Loucy (cell line): Measurements from ENCODE around the gene FBLL1.

Source experiments
- H2AFZ ChIP-seq: fragments of 200-600 bp; sonication (generic); 2 replicates; pipeline ENCODE4 v1.6.0; 2016; ENCODE audit warnings: antibody characterized with exemption, mild to moderate bottlenecking, low read length, moderate library complexity
- H3F3A ChIP-seq: fragments of 200-600 bp; 2 replicates; pipeline ENCODE4 v1.6.0; 2016; ENCODE audit warnings: antibody characterized with exemption, low read depth, mild to moderate bottlenecking
- H3K27me3 ChIP-seq: fragments of 200-600 bp; sonication (generic); 2 replicates; pipeline ENCODE4 v1.6.1; 2014; ENCODE audit warnings: low read length, mild to moderate bottlenecking; ENCODE audit not compliant: insufficient read depth, poor library complexity, severe bottlenecking
- H3K36me3 ChIP-seq: fragments of 200-600 bp; sonication (generic); 2 replicates; pipeline ENCODE4 v1.6.1; 2016; ENCODE audit warnings: low read length; ENCODE audit not compliant: insufficient read depth
- H3K4me1 ChIP-seq: fragments of 200-600 bp; sonication (generic); 2 replicates; pipeline ENCODE4 v1.5.1; 2014; ENCODE audit warnings: low read length, mild to moderate bottlenecking; ENCODE audit not compliant: insufficient read depth, poor library complexity, severe bottlenecking
- H3K4me2 ChIP-seq: fragments of 200-600 bp; sonication (generic); 2 replicates; pipeline ENCODE4 v1.6.0; 2014; ENCODE audit warnings: antibody characterized with exemption, low read length, low read depth, mild to moderate bottlenecking; ENCODE audit not compliant: poor library complexity, severe bottlenecking
- H3K4me3 ChIP-seq: fragments of 200-600 bp; sonication (generic); 2 replicates; pipeline ENCODE4 v1.5.1; 2014; ENCODE audit warnings: low read length, mild to moderate bottlenecking, mixed read lengths; ENCODE audit not compliant: poor library complexity, severe bottlenecking
- H3K79me2 ChIP-seq: fragments of 200-600 bp; sonication (generic); 2 replicates; pipeline ENCODE4 v1.6.1; 2014; ENCODE audit warnings: low read length; ENCODE audit not compliant: insufficient read depth
- H3K9ac ChIP-seq: fragments of 200-600 bp; sonication (generic); 2 replicates; pipeline ENCODE4 v1.6.0; 2014; ENCODE audit warnings: mild to moderate bottlenecking, low read depth, low read length, moderate library complexity; ENCODE audit not compliant: poor library complexity, severe bottlenecking
- H3K9me2 ChIP-seq: fragments of 200-600 bp; sonication (generic); replicated peaks from 2 replicates; pipeline ENCODE4 v1.6.1; 2016; ENCODE audit warnings: low read depth, low read length, mixed read lengths
- H3K9me3 ChIP-seq: fragments of 200-600 bp; sonication (generic); 2 replicates; pipeline ENCODE4 v1.6.1; 2014; ENCODE audit warnings: mild to moderate bottlenecking, antibody characterized with exemption, low read length, low read depth; ENCODE audit not compliant: insufficient read depth
- H4K20me1 ChIP-seq: fragments of 200-600 bp; sonication (generic); 2 replicates; pipeline ENCODE4 v1.6.0; 2014; ENCODE audit warnings: antibody characterized with exemption, low read length, mild to moderate bottlenecking; ENCODE audit not compliant: insufficient read depth, poor library complexity, severe bottlenecking
- CTCF ChIP-seq: fragments of 200-600 bp; sonication (generic); conservative IDR thresholded peaks from 2 replicates; pipeline ENCODE4 v1.5.1; 2014; ENCODE audit warnings: mild to moderate bottlenecking, antibody characterized with exemption, low read length
- EZH2phosphoT487 ChIP-seq: fragments of 200-600 bp; IDR thresholded peaks from 2 replicates; pipeline ENCODE4 v1.6.1; 2018; ENCODE audit warnings: antibody characterized with exemption, mild to moderate bottlenecking, moderate library complexity, borderline replicate concordance

The FBLL1 gene

GRCh38 chr5:168562279-168562678 is 33.2 kb downstream of the FBLL1 start:
- Histone ChIP-seq H3K4me2 (no peak overlapping the region), H3K4me3 (no peak overlapping the region), H3K9me3 (no peaks in the 10 kb centered on the region), H3K79me2 (peaks cover 21% of the 10 kb centered on the region; the same call in 1 of the 2 replicates), H3K4me1 (no peaks in the 10 kb centered on the region), H3K36me3 (peaks cover 46% of the 10 kb centered on the region; the same call in 1 of the 2 replicates), H3K27me3 (no peaks in the 10 kb centered on the region), H4K20me1 (peaks cover 31% of the 10 kb centered on the region), H3K9ac (no peak overlapping the region), H2AFZ (no peak overlapping the region), H3F3A (no peaks in the 10 kb centered on the region), H3K9me2 (no peaks in the 10 kb centered on the region)
- no peak for TF ChIP-seq EZH2phosphoT487
- TF ChIP-seq CTCF, result no peak

DNA sequence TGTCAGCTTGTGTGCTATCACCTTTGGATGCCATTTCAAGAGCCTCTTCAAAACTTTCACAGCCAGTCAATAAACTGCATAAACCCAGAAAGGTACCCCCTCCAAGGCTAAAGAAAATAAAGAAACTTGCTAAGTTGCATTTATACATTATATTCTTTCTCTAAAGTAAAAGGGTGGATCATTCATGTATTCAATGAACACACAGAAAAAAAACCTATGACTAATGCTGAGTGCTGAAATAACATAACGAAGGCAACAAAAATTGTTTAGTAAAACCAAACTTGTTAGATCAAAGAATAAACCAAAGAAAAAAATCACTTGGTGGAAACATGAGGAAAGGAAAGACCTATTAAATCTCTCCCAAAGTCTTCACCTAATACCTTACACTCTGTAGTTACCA is 34.9 kb downstream of the FBLL1 start:
- TF ChIP-seq CTCF (no peak), EZH2phosphoT487 (no peak)
- H3K79me2 ChIP-seq, result peaks cover 34% of the 10 kb centered on the region; the same call in 1 of the 2 replicates
- H3K9me3 ChIP-seq, result no peaks in the 10 kb centered on the region
- H4K20me1 ChIP-seq, result peaks cover 44% of the 10 kb centered on the region
- peaks cover 49% of the 10 kb centered on the region; the same call in 1 of the 2 replicates for H3K36me3 ChIP-seq
- no peaks in the 10 kb centered on the region for H3K4me1 ChIP-seq
- no peak overlapping the region for H3K9ac ChIP-seq
- H3F3A ChIP-seq, result no peaks in the 10 kb centered on the region
- no peak overlapping the region for H2AFZ ChIP-seq
- no peaks in the 10 kb centered on the region for H3K9me2 ChIP-seq
- H3K27me3 ChIP-seq, result no peaks in the 10 kb centered on the region
- no peak overlapping the region for H3K4me3 ChIP-seq
- no peak overlapping the region for H3K4me2 ChIP-seq

GRCh38 chr5:168568738-168569137 is 39.6 kb downstream of the FBLL1 start:
- no peak overlapping the region for H2AFZ ChIP-seq
- no peaks in the 10 kb centered on the region for H3F3A ChIP-seq
- no peaks in the 10 kb centered on the region for H3K9me2 ChIP-seq
- H3K27me3 ChIP-seq, result no peaks in the 10 kb centered on the region
- H3K79me2 ChIP-seq, result peaks cover 65% of the 10 kb centered on the region
- H3K9me3 ChIP-seq, result no peaks in the 10 kb centered on the region
- peaks cover 53% of the 10 kb centered on the region for H4K20me1 ChIP-seq
- H3K4me2 ChIP-seq, result no peak overlapping the region
- peaks cover 5% of the 10 kb centered on the region for H3K4me1 ChIP-seq
- H3K9ac ChIP-seq, result no peak overlapping the region
- peaks cover 16% of the 10 kb centered on the region; the same call in 1 of the 2 replicates for H3K36me3 ChIP-seq
- TF ChIP-seq CTCF, result no peak
- H3K4me3 ChIP-seq, result no peak overlapping the region
